Liver (tissue), 3 donors: ENCODE results near the gene FAT1.

ENCODE experiments used
- EGR1 ChIP-seq, 2 donors: IDR thresholded peaks; 2 replicates each; pipeline ENCODE4 v1.6.1; 2016 to 2018; ENCODE audit warnings: antibody characterized with exemption in 2 of 2, low read depth in 2 of 2
- FOXA1 ChIP-seq: IDR thresholded peaks from 2 replicates; pipeline ENCODE4 v1.6.1; 2016; ENCODE audit warnings: antibody characterized with exemption
- FOXA2 ChIP-seq: IDR thresholded peaks from 2 replicates; pipeline ENCODE4 v1.6.1; 2016; ENCODE audit warnings: antibody characterized with exemption
- GABPA ChIP-seq, 2 donors: IDR thresholded peaks in 1 of 2; conservative IDR thresholded peaks in 1 of 2; 2 replicates each; pipeline ENCODE4 v1.6.1; 2016; ENCODE audit warnings: antibody characterized with exemption in 2 of 2, mild to moderate bottlenecking in 1 of 2, moderate library complexity in 1 of 2
- JUND ChIP-seq, 2 donors: IDR thresholded peaks; 2 replicates each; pipeline ENCODE4 v1.6.1; 2016; ENCODE audit warnings: antibody characterized with exemption in 2 of 2
- NR2F2 ChIP-seq: IDR thresholded peaks from 2 replicates; pipeline ENCODE4 v1.6.1; 2016; ENCODE audit warnings: antibody characterized with exemption
- RAD21 ChIP-seq, 2 donors: IDR thresholded peaks; 2 replicates each; pipeline ENCODE4 v1.6.1; 2016; ENCODE audit warnings: antibody characterized with exemption in 2 of 2, mild to moderate bottlenecking in 2 of 2
- SP1 ChIP-seq: IDR thresholded peaks from 2 replicates; pipeline ENCODE4 v1.6.1; 2018; ENCODE audit warnings: antibody characterized with exemption, mild to moderate bottlenecking
- TAF1 ChIP-seq: conservative IDR thresholded peaks from 2 replicates; pipeline ENCODE4 v1.6.1; 2016; ENCODE audit warnings: antibody characterized with exemption, mild to moderate bottlenecking
- YY1 ChIP-seq: IDR thresholded peaks from 2 replicates; pipeline ENCODE4 v1.6.1; 2016; ENCODE audit warnings: antibody characterized with exemption, mild to moderate bottlenecking
- TF ChIP-seq, protein P1 (sequence below): fragments of 150-350 bp; IDR thresholded peaks from 2 replicates; pipeline ENCODE4 v1.5.1; 2017; ENCODE audit warnings: improper control_type of control experiment, low read depth, low read length; ENCODE audit not compliant: missing input control
- TF ChIP-seq, protein P2 (sequence below): IDR thresholded peaks from 2 replicates; pipeline ENCODE4 v1.6.1; 2016; ENCODE audit warnings: antibody characterized with exemption, mild to moderate bottlenecking
- TF ChIP-seq, protein P3 (sequence below): IDR thresholded peaks from 2 replicates; pipeline ENCODE4 v1.6.1; 2016; ENCODE audit warnings: antibody characterized with exemption
- TF ChIP-seq, protein P4 (sequence below): IDR thresholded peaks from 2 replicates; pipeline ENCODE4 v1.6.1; 2016; ENCODE audit warnings: antibody characterized with exemption
- donor health status: healthy.
- donor health status: healthy.

GRCh38 chr4:186693159-186693815, 30.4 kb downstream of the FAT1 start:
- TF ChIP-seq, protein P1, sequence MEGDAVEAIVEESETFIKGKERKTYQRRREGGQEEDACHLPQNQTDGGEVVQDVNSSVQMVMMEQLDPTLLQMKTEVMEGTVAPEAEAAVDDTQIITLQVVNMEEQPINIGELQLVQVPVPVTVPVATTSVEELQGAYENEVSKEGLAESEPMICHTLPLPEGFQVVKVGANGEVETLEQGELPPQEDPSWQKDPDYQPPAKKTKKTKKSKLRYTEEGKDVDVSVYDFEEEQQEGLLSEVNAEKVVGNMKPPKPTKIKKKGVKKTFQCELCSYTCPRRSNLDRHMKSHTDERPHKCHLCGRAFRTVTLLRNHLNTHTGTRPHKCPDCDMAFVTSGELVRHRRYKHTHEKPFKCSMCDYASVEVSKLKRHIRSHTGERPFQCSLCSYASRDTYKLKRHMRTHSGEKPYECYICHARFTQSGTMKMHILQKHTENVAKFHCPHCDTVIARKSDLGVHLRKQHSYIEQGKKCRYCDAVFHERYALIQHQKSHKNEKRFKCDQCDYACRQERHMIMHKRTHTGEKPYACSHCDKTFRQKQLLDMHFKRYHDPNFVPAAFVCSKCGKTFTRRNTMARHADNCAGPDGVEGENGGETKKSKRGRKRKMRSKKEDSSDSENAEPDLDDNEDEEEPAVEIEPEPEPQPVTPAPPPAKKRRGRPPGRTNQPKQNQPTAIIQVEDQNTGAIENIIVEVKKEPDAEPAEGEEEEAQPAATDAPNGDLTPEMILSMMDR, result no peak
- TF ChIP-seq, protein P2, sequence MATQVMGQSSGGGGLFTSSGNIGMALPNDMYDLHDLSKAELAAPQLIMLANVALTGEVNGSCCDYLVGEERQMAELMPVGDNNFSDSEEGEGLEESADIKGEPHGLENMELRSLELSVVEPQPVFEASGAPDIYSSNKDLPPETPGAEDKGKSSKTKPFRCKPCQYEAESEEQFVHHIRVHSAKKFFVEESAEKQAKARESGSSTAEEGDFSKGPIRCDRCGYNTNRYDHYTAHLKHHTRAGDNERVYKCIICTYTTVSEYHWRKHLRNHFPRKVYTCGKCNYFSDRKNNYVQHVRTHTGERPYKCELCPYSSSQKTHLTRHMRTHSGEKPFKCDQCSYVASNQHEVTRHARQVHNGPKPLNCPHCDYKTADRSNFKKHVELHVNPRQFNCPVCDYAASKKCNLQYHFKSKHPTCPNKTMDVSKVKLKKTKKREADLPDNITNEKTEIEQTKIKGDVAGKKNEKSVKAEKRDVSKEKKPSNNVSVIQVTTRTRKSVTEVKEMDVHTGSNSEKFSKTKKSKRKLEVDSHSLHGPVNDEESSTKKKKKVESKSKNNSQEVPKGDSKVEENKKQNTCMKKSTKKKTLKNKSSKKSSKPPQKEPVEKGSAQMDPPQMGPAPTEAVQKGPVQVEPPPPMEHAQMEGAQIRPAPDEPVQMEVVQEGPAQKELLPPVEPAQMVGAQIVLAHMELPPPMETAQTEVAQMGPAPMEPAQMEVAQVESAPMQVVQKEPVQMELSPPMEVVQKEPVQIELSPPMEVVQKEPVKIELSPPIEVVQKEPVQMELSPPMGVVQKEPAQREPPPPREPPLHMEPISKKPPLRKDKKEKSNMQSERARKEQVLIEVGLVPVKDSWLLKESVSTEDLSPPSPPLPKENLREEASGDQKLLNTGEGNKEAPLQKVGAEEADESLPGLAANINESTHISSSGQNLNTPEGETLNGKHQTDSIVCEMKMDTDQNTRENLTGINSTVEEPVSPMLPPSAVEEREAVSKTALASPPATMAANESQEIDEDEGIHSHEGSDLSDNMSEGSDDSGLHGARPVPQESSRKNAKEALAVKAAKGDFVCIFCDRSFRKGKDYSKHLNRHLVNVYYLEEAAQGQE, result no peak
- TF ChIP-seq EGR1 (IDR thresholded peaks at IDR 0.05; ENCODE audit: low read depth in 2 of 2) (no peak), FOXA2 (no peak), RAD21 (IDR thresholded peaks at IDR 0.05) (no peak), JUND (IDR thresholded peaks at IDR 0.05) (no peak), GABPA (IDR thresholded peaks at IDR 0.05 in 1 of 2, conservative IDR thresholded peaks at IDR 0.05 in 1 of 2) (no peak), FOXA1 (no peak), SP1 (no peak), YY1 (no peak), TAF1 (no peak), NR2F2 (no peak)
- TF ChIP-seq, protein P3, sequence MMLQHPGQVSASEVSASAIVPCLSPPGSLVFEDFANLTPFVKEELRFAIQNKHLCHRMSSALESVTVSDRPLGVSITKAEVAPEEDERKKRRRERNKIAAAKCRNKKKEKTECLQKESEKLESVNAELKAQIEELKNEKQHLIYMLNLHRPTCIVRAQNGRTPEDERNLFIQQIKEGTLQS, result no peak
- TF ChIP-seq, protein P4, sequence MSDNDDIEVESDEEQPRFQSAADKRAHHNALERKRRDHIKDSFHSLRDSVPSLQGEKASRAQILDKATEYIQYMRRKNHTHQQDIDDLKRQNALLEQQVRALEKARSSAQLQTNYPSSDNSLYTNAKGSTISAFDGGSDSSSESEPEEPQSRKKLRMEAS, result no peak
